SK-N-DZ (cell line): ENCODE results near the gene CD300LF.
A peak's percentile ranks its signal among the peaks of the same experiment; 100 is the strongest.

ENCODE experiments used
- DNase-seq: peaks from one replicate; pipeline ENCODE4 v3.0.0-alpha.2; 2015; ENCODE audit warnings: low spot score

CD300LF gene

GRCh38 chr17:74691151-74691550, 21.6 kb downstream of the CD300LF start:
- DNase-seq = no peak

- no peak for DNase-seq
Observed at GRCh38 chr17:74690409-74690825, 22.3 kb downstream of the CD300LF start.

DNA sequence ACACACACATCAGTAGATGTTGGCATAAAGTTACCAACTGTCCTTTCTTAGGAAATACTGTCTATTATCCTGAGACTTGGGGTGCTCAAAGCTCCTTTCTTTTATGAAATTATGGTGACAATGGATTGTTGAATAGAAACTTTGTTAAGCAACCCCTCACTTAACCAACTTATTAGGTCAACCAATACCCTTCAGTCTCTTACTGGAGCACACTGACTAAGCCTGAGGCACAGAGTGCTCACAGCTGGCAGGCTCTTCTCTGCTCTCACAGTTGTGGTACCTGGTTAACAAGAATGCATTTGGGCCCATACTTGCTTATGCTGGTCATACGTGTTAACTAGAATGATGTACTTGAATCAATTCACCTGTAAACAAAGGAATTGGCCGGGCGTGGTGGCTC, 24.8 kb downstream of the CD300LF start:
- DNase-seq = no peak

DNA sequence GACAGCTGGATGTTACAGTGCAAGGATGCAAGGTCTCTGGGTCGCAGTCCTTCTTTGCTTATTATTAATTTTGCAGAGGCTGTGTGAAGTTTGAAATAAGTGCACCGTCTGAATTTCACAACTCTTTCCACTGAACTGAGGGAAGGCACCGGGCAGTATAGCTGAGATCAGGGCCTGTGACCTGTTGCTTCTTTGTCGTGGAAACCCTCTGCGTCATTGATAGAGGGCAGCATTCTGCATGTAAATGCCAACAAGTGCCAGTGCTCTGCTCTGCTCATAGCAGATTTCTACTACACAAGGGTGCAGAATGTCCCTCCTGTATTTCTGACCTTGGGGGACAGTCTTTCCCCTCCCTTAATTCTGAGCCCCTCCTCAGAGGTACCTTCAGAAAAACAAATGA, 26.0 kb downstream of the CD300LF start:
- no peak for DNase-seq

- no peak for DNase-seq
Observed at GRCh38 chr17:74682471-74683190, 30.1 kb downstream of the CD300LF start.

GRCh38 chr17:74682028-74682427, 30.7 kb downstream of the CD300LF start:
- DNase-seq = no peak

DNA sequence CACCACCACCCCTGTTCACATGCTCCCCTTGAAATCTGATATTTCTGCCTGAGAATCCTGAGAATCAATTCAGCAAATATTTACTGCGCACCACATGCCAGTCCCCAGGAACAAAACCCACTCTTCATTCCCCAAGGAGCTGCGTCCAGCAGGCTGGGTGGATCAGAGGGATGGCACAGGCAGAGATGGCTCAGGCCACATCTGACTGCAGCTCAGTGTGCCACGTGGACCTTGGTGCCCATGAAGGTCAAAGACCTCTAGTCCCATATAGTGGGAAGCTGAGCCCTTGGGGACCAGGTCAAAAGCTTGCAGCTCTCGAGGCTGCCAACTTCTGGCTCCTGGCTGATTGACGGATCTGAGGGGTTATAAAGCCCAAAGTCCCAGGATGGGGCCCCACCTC, 31.8 kb downstream of the CD300LF start:
- DNase-seq = no peak

DNA sequence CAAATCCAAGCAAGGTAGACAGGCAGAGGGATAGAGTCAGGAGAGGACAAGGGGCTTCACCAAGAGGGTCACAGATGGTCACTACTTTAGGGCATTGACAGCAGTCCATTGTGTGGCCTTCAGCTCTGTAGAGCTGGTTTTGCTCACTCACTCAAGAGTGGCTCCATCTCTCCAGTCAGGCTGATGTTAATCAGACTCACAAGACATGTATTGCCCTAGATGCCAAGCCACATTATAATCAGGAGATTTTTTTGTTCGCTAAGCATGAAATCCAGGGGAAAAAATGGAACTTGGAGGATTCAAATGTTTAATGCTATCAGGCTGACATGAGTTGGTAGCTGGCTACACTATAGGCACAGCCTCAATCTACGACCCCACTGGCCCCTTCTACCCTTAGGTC, 32.5 kb downstream of the CD300LF start:
- no peak for DNase-seq

DNA sequence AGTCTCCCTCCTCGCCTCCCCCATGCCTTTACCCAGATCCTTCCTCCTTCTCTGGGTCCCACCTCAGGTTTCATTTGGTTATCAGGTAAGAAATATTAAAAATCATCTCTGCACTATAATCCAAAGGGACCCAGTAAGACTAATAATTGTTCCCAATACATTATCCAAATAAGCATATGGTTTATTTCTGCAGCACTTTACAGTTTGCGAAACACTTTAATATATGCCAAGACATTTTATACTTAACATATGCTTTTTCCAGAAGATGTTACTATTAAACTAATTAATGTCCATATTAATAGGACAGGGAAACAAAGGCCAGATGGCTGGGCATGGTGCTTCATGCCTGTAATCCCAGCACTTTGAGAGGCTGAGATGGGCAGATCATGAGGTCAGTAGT, 33.3 kb downstream of the CD300LF start:
- no peak for DNase-seq

- no peak for DNase-seq
Observed at GRCh38 chr17:74678541-74678940, 34.2 kb downstream of the CD300LF start.

DNA sequence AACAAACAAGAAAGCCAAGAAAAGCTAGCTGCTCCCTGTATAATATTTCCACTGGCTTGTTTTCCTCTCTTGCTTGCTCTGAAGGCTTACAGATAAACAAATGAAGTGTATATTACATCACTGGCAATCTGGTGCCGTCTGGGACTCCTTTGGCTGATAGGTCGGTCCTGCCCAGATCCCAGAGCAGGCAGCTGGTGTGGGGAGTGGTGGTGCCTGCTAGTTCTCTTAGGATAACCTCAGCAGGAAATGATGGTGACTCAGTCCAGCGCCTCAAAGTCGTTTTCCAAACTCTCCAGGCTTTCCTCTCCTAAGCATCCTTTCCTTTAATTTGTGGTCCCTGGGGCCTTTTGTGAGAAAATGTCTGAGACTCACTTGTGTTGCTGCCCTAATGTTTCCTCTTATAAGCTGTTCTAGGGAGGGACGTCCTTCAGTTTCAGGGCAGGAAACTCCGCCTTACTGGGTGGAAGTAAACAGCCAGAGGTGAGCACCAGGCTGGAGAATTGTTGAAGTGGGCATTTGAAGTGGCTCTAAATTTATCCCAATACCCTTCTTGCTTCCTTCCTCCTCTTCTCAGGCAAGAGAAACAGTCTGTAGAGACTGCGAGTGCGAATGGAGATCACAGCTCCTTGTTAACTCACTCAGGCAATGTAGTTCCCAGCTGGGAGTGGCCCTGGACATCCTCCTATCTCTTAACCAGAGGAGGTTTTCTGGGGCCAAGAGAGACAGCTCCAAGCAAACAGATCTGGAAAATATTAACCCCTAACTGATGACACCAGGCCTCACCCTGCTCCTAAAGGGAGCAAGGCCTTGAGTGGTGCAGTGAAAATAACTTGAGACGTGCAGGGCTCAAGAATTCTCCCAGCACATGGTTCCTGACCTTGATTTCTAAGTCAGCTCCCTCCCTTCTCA, 34.9 kb downstream of the CD300LF start:
- DNase-seq = no peak

- peak; percentile 38 for DNase-seq
Observed at GRCh38 chr17:74671031-74671771, 41.5 kb downstream of the CD300LF start.

GRCh38 chr17:74670329-74670728, 42.4 kb downstream of the CD300LF start:
- DNase-seq = no peak

GRCh38 chr17:74663561-74663960, 49.2 kb downstream of the CD300LF start:
- DNase-seq = no peak

- no peak for DNase-seq
Observed at GRCh38 chr17:74659889-74660288, 52.8 kb downstream of the CD300LF start.

DNA sequence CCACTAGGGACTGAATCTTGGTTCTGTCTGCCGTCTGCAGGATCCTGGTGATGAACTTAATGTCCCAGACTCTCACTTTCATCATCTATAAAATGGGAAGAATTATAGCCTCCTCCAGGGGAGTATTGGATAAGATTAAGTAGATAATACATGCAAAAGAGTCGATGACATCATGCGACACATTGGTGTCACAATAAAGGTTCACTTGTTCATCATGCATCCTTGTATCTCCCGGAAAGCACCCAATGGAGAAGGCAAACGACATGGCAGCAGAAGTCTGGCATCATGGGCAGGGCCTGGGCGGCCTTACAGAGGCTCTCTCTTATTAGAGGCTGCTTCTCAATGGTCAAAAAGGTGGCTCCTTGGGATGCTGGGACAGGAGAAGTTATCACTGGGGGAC, 54.1 kb downstream of the CD300LF start:
- DNase-seq = no peak

GRCh38 chr17:74654742-74655141, 58.0 kb downstream of the CD300LF start:
- no peak for DNase-seq

DNA sequence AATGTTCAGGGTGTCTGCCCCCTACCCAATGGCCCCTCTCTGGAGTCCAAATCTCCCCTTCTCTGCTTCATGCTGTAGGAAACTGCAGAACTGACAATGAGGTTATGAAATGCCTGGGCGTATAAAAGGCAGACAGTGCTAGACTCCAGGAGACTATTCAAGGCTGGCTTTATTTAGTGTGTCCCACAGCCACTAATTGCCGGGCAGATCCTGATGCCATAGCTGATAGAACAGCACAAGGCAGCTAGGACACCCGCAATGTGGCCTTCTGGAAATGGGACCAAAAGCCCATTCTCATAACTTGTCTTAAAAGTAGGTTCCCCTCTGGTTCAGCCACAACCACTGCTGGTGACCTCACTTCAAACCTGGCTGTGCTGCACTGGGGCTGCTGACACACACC, 60.7 kb downstream of the CD300LF start:
- DNase-seq = no peak

GRCh38 chr17:74649909-74650308, 62.8 kb downstream of the CD300LF start:
- DNase-seq = peak; percentile 54

GRCh38 chr17:74647871-74648672, 64.7 kb downstream of the CD300LF start:
- DNase-seq = peak; percentile 29

DNA sequence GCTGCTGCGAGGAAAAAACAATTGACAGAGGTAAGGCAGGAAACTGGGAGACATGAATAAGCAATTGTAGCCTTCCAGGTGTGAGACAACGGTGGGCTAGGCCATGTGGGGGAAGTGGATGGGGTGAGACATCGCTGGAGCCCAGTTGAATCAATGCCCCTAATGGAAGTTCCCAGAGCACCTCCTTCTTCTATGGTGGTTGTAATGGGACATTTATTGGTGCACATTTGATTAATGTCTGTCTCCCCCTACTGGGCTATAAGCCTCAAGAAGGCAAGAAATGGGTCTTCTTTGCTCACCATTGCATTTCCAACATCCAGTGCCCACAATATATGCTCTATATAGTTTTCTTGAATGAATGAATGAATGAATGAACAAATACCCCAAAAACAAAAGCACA, 66.5 kb downstream of the CD300LF start:
- DNase-seq = no peak
